ENCODE data around the gene SH3GLB2.
A peak's percentile ranks its signal among the peaks of the same experiment; 100 is the strongest.
"Not testable (repeated sequence)": the region's sequence is repeated elsewhere in the genome, so short reads cannot be mapped to it uniquely, and the experiment has no call there.

The SH3GLB2 gene

GRCh38 chr9:129014124-129014523 is 14.0 kb downstream of the SH3GLB2 start:
- no peak for DNase-seq

DNA sequence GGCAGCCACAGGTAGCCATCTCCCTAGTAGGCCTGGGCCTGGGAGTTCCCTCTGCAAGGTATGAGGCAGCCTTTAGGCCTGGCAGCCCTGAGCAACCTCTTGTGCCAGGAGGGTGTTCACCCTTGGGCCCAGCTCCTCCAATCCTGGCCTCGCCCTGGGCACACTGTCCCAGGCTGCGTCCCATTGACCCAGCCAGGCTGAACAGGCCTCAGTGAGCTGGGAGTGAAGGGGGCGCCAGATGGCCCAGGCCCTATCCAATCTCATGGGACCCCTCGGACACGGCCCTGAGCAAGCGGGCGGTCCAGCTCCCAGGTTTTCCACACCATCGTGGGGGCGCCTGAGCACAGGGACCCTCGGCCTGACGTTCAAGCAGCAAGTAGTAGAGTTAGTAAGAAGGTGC is 14.5 kb downstream of the SH3GLB2 start:
- no peak for DNase-seq

GRCh38 chr9:129012893-129013448 is 15.2 kb downstream of the SH3GLB2 start:
- DNase-seq: no peak

- no peak for DNase-seq
Observed at GRCh38 chr9:129012343-129012742, 15.8 kb downstream of the SH3GLB2 start.

DNA sequence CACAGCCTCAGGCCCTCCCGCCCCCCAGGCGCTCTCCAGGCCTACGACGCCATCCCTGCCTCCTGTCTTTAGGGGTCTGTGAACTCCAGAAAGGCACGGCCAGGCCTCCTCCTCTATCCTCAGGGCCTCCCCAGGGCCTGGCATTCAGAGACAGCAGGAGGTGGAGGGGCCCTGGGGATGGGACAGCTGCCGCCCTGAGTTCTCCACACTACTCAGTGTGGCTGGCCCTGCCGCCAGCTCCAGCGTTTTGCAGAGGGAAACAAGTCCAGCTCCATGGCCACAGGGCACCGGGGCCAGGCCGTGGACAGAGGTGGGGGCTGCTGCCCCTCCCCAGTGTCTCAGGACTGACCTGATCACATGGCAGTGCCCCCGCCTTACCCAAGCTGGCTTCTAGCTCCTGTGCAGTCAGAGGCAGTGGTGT is 16.4 kb downstream of the SH3GLB2 start:
- no peak for DNase-seq

GRCh38 chr9:129011170-129011569 is 17.0 kb downstream of the SH3GLB2 start:
- DNase-seq: no peak

- no peak for DNase-seq
Observed at GRCh38 chr9:129010267-129010975, 17.7 kb downstream of the SH3GLB2 start.

DNA sequence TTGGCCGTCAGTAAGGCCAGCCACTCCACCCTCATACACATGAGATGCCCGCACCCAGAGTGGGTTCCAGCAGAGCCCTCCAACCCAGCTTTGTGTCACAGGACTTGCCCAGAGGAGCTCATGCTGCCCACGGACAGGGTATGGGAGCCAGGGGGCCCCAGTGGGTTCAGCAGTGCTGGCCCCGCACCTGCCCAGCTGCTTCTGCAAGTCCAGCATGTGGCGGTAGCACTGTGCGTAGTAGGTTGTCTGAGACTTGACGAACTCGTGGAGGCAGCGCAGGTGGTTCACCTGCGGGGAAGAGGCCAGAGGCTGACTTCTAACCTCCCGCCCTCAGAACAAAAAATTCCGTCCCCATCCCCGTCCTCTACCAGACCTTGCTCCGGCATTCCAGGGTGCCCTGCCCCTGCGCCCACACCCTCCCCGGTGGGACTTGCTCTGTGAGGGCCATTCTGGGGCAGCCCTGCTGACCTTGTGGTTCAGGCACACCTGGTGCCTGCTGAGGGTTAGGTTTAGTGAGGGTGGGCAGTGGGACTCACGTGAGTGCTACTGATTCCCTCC is 18.5 kb downstream of the SH3GLB2 start:
- DNase-seq: no peak

DNA sequence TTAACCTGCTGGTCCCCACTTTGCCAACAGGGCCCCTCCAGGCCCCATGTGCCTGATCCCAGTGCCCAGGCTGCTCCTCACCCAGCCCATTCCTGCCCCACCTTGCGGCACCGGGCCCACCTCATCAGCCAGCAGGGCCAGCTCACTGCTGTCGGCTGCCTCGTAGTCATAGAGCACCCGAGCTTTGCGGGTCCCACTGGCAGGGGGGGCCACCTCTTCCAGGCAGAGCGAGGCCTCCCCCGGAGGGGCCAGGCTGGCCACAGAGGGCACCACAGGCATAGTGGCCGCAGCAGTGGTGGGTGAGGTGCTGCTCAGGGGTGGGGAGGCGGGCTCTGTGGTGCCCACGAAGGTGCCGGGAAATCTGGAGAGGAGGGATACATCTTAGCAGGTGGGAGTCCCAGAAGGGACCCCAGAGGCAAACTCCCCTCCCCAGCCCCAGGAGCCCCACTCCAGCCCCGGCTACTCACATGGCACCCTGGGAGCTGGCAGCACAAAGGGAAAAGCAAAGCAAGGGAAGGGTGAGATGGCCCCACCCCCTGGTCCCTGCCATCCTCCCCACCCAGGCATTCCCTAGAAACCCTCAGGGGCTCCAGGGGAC is 19.0 kb downstream of the SH3GLB2 start:
- no peak for DNase-seq

GRCh38 chr9:129008469-129008965 is 19.6 kb downstream of the SH3GLB2 start:
- DNase-seq: no peak

DNA sequence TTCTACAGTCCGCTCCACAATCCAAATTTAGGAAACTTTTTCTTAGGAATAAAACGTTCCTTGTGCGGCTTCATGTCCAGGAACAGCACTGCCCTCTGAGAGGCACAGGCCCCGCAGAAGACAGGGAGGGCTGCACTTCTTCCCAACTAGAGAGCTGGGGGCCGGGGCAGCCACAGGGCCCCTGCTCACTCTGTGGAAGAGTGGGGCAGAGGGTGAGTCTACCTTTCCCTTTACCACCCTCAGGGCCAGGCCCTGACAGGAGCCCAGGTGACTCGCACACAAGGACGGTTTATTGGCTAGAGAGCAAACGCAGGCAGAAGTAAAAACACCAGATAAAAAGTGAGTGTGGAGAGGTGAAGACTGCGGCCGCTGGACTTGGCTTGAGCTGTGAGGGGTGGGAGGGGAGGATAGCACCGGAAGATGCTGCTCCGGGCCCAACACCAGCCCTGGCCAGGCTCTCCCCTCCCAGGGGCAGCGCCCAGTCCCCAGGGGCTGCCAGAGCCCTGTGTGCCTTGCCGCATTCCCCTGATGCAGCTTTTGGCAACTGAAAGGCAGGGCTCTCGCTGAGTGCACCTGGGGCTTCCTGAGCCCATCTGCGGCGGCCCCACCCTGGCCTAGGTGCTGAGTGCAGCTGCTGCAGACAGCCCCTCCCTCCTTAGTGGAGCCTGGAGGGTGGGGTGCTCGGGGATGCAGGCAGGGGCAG is 20.2 kb downstream of the SH3GLB2 start:
- no peak for DNase-seq

DNA sequence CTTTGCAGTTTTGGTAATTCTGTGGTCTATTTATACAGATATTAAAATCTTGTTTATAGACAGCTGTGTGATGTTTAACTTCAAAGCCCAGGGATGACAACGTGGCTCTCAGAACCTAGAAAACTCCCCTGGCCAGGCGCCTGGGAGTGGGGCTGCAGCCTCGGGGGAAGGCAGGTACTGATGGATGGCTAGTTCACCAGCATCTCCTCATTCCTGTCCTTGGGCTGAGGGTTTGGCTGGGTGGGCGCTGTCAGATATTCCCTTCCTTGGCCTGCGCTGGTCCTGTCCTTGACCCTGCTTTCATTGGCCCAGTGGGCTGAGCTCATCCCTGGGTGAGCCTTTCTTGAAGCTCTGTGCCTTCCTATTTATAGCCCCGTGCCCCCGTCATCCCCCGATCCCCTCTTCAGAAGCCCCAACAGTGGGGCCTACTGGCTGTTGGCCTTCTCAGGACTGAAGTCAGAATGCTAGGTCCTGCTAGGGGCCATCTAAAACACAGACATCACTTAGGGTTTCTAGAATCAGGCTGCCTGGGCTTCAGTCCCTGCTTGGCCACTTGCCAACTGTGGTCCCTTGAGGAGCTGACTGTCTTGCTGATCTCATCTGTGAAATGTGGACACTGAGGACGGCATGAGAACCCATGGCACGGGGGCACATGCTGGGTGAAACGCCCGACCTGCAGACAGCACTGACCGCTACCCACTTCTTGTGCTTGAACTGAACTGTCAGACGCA is 20.9 kb downstream of the SH3GLB2 start:
- DNase-seq: no peak

DNA sequence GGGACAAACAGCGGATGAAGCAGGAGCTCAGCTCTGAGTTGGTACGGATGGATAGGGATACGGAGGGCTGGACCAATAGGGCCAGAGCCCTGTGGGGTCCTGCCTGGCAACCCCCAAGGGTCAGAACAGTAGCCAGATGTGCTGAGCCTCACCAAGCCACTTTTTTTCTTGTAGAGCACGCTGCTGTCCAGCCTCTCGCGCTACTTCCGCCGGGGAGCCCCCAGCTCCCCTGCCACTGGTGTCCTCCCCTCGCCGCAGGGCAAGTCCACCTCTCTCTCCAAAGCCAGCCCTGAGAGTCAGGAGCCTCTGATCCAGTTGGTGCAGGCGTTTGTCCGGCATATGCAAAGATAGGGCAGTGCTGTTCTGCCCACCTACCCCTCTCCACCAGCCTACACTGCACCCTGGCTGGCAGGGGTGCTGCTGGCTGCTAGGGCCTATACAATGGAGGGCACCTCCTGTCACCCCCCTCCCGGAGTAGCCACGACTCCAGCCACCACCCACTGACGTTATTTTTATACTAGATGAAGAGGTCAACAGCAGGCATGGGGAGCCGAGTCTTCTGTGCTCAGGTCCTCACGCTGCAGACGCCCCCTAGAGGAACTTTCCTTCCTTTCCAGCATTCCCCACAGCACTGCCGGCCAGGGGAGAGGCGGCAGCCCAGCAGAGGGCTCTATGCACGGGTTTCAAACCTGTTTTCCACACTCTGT is 21.6 kb downstream of the SH3GLB2 start:
- peak; percentile 44 to 55 for DNase-seq

DNA sequence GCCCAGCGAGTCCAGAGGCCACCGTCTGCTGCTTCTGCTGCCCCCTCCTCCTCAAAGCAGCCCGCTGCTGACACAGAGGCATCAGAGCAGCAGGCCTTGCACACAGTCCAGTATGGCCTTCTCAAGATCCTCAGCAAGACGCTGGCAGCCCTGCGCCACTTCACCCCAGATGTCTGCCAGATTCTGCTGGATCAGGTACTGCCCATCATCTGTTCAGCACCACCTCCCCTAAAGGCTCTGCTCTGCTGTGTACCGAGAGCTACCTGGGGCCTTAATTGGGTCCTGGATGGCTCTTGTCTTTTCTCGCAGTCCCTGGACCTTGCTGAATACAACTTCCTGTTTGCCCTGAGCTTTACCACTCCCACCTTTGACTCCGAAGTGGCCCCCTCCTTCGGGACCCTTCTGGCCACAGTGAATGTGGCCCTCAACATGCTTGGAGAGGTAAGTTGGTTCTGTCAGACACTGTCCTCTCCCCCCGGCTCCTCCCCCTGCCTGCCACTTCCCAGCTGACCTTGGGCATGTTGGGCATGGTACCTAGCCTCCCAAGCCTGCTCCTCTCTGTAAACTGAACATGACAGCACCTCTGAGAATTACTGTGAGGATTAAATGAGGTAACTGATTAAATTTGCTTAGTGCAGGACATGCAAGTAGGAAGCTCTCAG is 22.7 kb downstream of the SH3GLB2 start:
- DNase-seq: no peak

DNA sequence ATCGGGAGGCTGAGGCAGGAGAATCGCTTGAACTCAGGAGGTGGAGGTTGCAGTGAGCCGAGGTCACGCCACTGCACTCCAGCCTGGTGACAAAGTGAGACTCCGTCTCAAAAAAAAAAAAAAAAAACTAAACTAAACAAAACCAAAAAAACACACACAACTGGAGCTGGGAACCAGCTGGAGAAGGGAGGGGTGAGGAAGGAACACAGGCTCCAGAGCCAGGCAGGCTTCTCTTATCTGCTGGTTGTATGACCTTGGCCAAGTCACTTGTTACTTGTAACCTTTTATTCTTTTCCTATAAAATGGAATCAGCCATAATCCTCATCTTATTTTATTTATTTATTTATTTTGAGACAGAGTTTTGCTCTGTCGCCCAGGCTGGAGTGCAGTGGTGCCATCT is 24.0 kb downstream of the SH3GLB2 start:
- DNase-seq: not testable (repeated sequence)

- no peak for DNase-seq
Observed at GRCh38 chr9:129002992-129003391, 25.1 kb downstream of the SH3GLB2 start.

- no peak for DNase-seq
Observed at GRCh38 chr9:129001504-129002325, 26.4 kb downstream of the SH3GLB2 start.

DNA sequence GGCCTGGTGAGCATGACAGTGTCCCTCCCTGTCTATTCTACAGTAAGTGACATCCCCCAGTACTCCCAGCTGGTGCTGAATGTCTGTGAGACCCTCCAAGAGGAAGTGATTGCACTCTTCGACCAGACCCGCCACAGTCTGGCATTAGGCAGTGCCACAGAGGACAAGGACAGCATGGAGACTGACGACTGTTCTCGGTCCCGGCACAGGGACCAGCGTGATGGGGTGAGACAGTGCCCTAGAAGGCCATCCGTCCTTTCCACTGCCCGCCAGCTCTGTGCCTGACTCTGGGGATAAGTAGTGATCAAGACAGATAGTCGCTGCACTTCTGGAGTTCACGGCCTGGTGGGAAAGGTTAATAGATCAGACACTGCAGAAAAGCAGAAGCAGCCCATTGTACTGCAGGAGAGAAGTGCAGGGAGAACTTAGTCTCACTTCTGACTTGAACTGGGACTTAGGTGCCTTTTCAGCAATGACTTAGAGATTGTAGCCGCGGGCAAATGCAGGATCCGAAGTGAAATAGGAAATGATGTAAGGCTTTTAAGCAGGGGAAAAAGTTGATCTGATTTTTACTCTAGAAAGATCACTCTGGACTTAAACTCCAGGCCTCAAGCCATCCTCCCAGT is 28.4 kb downstream of the SH3GLB2 start:
- no peak for DNase-seq

GRCh38 chr9:128998462-128998861 is 29.7 kb downstream of the SH3GLB2 start:
- no peak for DNase-seq

GRCh38 chr9:128995791-128996190 is 32.3 kb downstream of the SH3GLB2 start:
- DNase-seq: no peak
